K562 (cell line): ENCODE results near the gene PANK2. TPM values are rescaled to one million over a fixed set of nuclear protein-coding genes. Genes with fewer than 3 reads are reported as not detected.

Experiments
- ARID4B ChIP-seq: sonication (generic); formaldehyde crosslinking; IDR thresholded peaks from 2 replicates; pipeline ENCODE4 v1.8.0; 2022; ENCODE audit warnings: mild to moderate bottlenecking, missing genetic modification reagents
- CEBPB ChIP-seq: fragments of 450-650 bp; IDR thresholded peaks from 2 replicates; pipeline ENCODE4 v1.6.1; 2016; ENCODE audit warnings: missing genetic modification characterization, missing compliant biosample characterization
- ESRRA ChIP-seq: fragments of 450-650 bp; IDR thresholded peaks from 2 replicates; pipeline ENCODE4 v1.6.1; 2014; ENCODE audit warnings: low read depth, mild to moderate bottlenecking, moderate library complexity, borderline replicate concordance
- ETS1 ChIP-seq: conservative IDR thresholded peaks from 2 replicates; pipeline ENCODE4 v1.6.1; 2011; ENCODE audit warnings: low read depth, mild to moderate bottlenecking, low read length; ENCODE audit not compliant: control insufficient read depth
- ETV5 ChIP-seq: sonication (generic); formaldehyde crosslinking; IDR thresholded peaks from 2 replicates; pipeline ENCODE4 v1.4.0; 2020; ENCODE audit warnings: low read depth, mild to moderate bottlenecking, missing genetic modification reagents
- IFI16 ChIP-seq: fragments of 250-450 bp; sonication (Bioruptor Pico); IDR thresholded peaks from 2 replicates; pipeline ENCODE4 v2.1.2; 2022; ENCODE audit warnings: mild to moderate bottlenecking, inconsistent platforms
- RBM34 ChIP-seq: fragments of 200-400 bp; formaldehyde crosslinking; IDR thresholded peaks from 2 replicates; pipeline ENCODE4 v1.6.1; 2018; ENCODE audit warnings: low read length, borderline replicate concordance; ENCODE audit not compliant: insufficient read depth
- SMAD2 ChIP-seq: fragments of 150-350 bp; IDR thresholded peaks from 2 replicates; pipeline ENCODE4 v1.6.1; 2014; ENCODE audit warnings: low read depth, mild to moderate bottlenecking, low read length
- TCF15 ChIP-seq: fragments of 250-450 bp; sonication (Bioruptor Pico); IDR thresholded peaks from 2 replicates; pipeline ENCODE4 v1.8.0; 2022; ENCODE audit warnings: moderate library complexity, mild to moderate bottlenecking, inconsistent platforms
- TFAM ChIP-seq: fragments of 250-450 bp; sonication (Bioruptor Pico); conservative IDR thresholded peaks from 2 replicates; pipeline ENCODE4 v1.5.0; 2021; ENCODE audit warnings: mild to moderate bottlenecking, moderate library complexity
- ZBTB17 ChIP-seq: fragments of 450-650 bp; formaldehyde crosslinking; IDR thresholded peaks from 2 replicates; pipeline ENCODE4 v1.4.0; 2020; ENCODE audit warnings: mild to moderate bottlenecking
- ZBTB43 ChIP-seq: sonication (generic); formaldehyde crosslinking; IDR thresholded peaks from 2 replicates; pipeline ENCODE4 v1.8.0; 2023; ENCODE audit warnings: mild to moderate bottlenecking, missing genetic modification reagents
- ZC3H11A ChIP-seq: IDR thresholded peaks from 2 replicates; pipeline ENCODE4 v1.6.1; 2012; ENCODE audit warnings: low read depth, low read length, improper control_type of control experiment
- ZNF24 ChIP-seq: fragments of 450-650 bp; IDR thresholded peaks from 2 replicates; pipeline ENCODE4 v1.6.1; 2016
- ZNF507 ChIP-seq: conservative IDR thresholded peaks from 2 replicates; pipeline ENCODE4 v1.6.1; 2017; ENCODE audit warnings: missing genetic modification characterization, missing compliant biosample characterization
- ZNF511 ChIP-seq: sonication (generic); formaldehyde crosslinking; IDR thresholded peaks from 2 replicates; pipeline ENCODE4 v1.8.0; 2022; ENCODE audit warnings: mild to moderate bottlenecking, missing genetic modification reagents
- ZNF655 ChIP-seq: fragments of 250-450 bp; sonication (Bioruptor Pico); IDR thresholded peaks from 2 replicates; pipeline ENCODE4 v1.5.0; 2021
- polyA plus RNA-seq, 8 experiments: library from polyadenylated mRNA; depleted of rRNA in 4 of 8; stranded (reverse) in 5 of 8; unstranded in 3 of 8; fragments of >200 nt; fragmentation: Nextera tagmentation in 2 of 8; fragmentation: Illumina TruSeq in 1 of 8; extraction: Ambion mirVana in 2 of 8; extraction: Trizol in 1 of 8; gene quantifications; 2 replicates each; pipeline versions ENCODE4 v1.2.1 to v1.2.3, GENCODE V29; 2011 to 2014; ENCODE audit warnings: inconsistent platforms in 1 of 8, missing spikeins in 1 of 8
- total RNA-seq, 7 experiments: library from RNA; depleted of rRNA in 6 of 7; stranded (reverse); fragments of >200 nt in 6 of 7; fragmentation: Illumina TruSeq in 2 of 7; extraction: Trizol in 2 of 7; gene quantifications; 2 replicates each; pipeline versions ENCODE4 v1.2.1 to v1.2.3, GENCODE V29; 2011 to 2021; ENCODE audit warnings: low replicate concordance in 1 of 7

PANK2 gene
- total and polyA plus RNA-seq, 9 of the 15 experiments (the other 6 are each of a cell fraction or from before 2014, with no cell fraction given): 14.9 to 43.5 (median 31.4) TPM

GRCh38 chr20:3846740-3847428 lies 42.3 kb upstream of the PANK2 start, which contains the start of gene MAVS (continued):
- TF ChIP-seq ARID4B: no peak; the same call in 1 of the 2 replicates
- no peak for TF ChIP-seq TFAM (CRISPR knock-in tag)
- TF ChIP-seq SMAD2: no peak
- TF ChIP-seq RBM34: no peak
- no peak for TF ChIP-seq ETV5 (CRISPR knock-in tag)
- TF ChIP-seq ZNF655 (CRISPR knock-in tag): no peak
- peak; percentile 55; the same call in 1 of the 2 replicates for TF ChIP-seq ZBTB17 (CRISPR knock-in tag)
- TF ChIP-seq CEBPB (tag): 0 out of 2 replicates have a peak, but pooled peaks have one; percentile 42
- TF ChIP-seq ZNF24: no peak
- no peak for TF ChIP-seq ZC3H11A
- no peak for TF ChIP-seq ETS1
- TF ChIP-seq ZBTB43 (CRISPR knock-in tag): no peak
- TF ChIP-seq ESRRA: peak; percentile 34; the same call in 1 of the 2 replicates
- TF ChIP-seq TCF15 (CRISPR knock-in tag): no peak
- TF ChIP-seq ZNF511: no peak
- no peak for TF ChIP-seq IFI16 (CRISPR knock-in tag)
- no peak for TF ChIP-seq ZNF507 (tag)
